NB4 (cell line): Measurements from ENCODE around the gene IFIT1B.
"Not testable (repeated sequence)": the region's sequence is repeated elsewhere in the genome, so short reads cannot be mapped to it uniquely, and the experiment has no call there.

Source experiments
- DNase-seq: peaks from one replicate; pipeline ENCODE4 v3.0.0; 2010; ENCODE audit warnings: low read depth
- H3K4me3 ChIP-seq: one replicate; pipeline ENCODE4 v1.5.1; 2011; ENCODE audit warnings: mild to moderate bottlenecking, low read depth, low read length, moderate library complexity
- CTCF ChIP-seq: IDR thresholded peaks from one replicate; pipeline ENCODE4 v1.5.1; 2012; ENCODE audit warnings: low read depth, low read length
- MAX ChIP-seq: IDR thresholded peaks from 2 replicates; pipeline ENCODE4 v1.6.1; 2011; ENCODE audit warnings: low read depth, low read length
- MYC ChIP-seq: IDR thresholded peaks from 2 replicates; pipeline ENCODE4 v1.6.1; 2011; ENCODE audit warnings: low read depth, low read length
- POLR2A ChIP-seq: IDR thresholded peaks from 2 replicates; pipeline ENCODE4 v1.6.1; 2011; ENCODE audit warnings: mild to moderate bottlenecking; ENCODE audit not compliant: insufficient read length; ENCODE audit errors: extremely low read depth

IFIT1B gene

GRCh38 chr10:89404104-89405047 is 26.5 kb downstream of the IFIT1B start:
- no peak overlapping the region for H3K4me3 ChIP-seq
- no peak for TF ChIP-seq MYC
- no peak for TF ChIP-seq CTCF
- TF ChIP-seq POLR2A = no peak
- no peak for TF ChIP-seq MAX
- DNase-seq = no peak

- H3K4me3 ChIP-seq, DNase-seq: not testable (repeated sequence)
Observed at GRCh38 chr10:89406178-89406577, 28.3 kb downstream of the IFIT1B start.

GRCh38 chr10:89407792-89408191 is 29.9 kb downstream of the IFIT1B start:
- DNase-seq, H3K4me3 ChIP-seq: not testable (repeated sequence)

GRCh38 chr10:89409282-89409681 is 31.4 kb downstream of the IFIT1B start:
- H3K4me3 ChIP-seq, DNase-seq: not testable (repeated sequence)

GRCh38 chr10:89410551-89410950 is 32.7 kb downstream of the IFIT1B start:
- not testable (repeated sequence) for H3K4me3 ChIP-seq, DNase-seq

- not testable (repeated sequence) for H3K4me3 ChIP-seq, DNase-seq
Observed at GRCh38 chr10:89411135-89411534, 33.3 kb downstream of the IFIT1B start.

GRCh38 chr10:89412276-89412675 is 34.4 kb downstream of the IFIT1B start:
- DNase-seq, H3K4me3 ChIP-seq: not testable (repeated sequence)

GRCh38 chr10:89413398-89413912 is 35.6 kb downstream of the IFIT1B start:
- no peak for TF ChIP-seq POLR2A
- no peak for TF ChIP-seq MAX
- no peak for TF ChIP-seq MYC
- TF ChIP-seq CTCF = no peak
- no peak for DNase-seq
- peak overlapping the region; percentile 85 for H3K4me3 ChIP-seq

GRCh38 chr10:89414146-89414878 is 36.5 kb downstream of the IFIT1B start, which contains the start of gene IFIT5:
TSS of gene IFIT5 (plus strand) at chr10:89414568. CDS start at chr10:89414799, 231 bp downstream.
- H3K4me3 ChIP-seq = peak within 1 kb of the TSS; percentile 85
- TF ChIP-seq CTCF (no peak), MYC (peak; percentile 52), MAX (peak; percentile 42; the same call in 1 of the 2 replicates)
- DNase-seq = peak; percentile 82
